HEK293 (cell line): ENCODE measurements around the gene ITPKB.

Experiments
- ATF2 ChIP-seq: fragments of 450-650 bp; formaldehyde crosslinking; IDR thresholded peaks from 2 replicates; pipeline ENCODE4 v1.5.1; 2016; ENCODE audit warnings: missing biosample characterization, missing genetic modification characterization, low read depth
- CTCF ChIP-seq: fragments of 450-650 bp; formaldehyde crosslinking; IDR thresholded peaks from 2 replicates; pipeline ENCODE4 v1.5.1; 2016; ENCODE audit warnings: missing biosample characterization, missing genetic modification characterization
- GFI1B ChIP-seq: fragments of 450-650 bp; formaldehyde crosslinking; IDR thresholded peaks from 2 replicates; pipeline ENCODE4 v1.5.1; 2016; ENCODE audit warnings: missing biosample characterization, missing genetic modification characterization
- REST ChIP-seq: fragments of 450-650 bp; formaldehyde crosslinking; IDR thresholded peaks from 2 replicates; pipeline ENCODE4 v1.5.1; 2016; ENCODE audit warnings: missing biosample characterization, missing genetic modification characterization
- ZNF426 ChIP-seq: fragments of 450-650 bp; formaldehyde crosslinking; IDR thresholded peaks from 2 replicates; pipeline ENCODE4 v1.5.1; 2017; ENCODE audit warnings: missing biosample characterization, missing genetic modification characterization, mild to moderate bottlenecking, inconsistent platforms, moderate library complexity

DNA sequence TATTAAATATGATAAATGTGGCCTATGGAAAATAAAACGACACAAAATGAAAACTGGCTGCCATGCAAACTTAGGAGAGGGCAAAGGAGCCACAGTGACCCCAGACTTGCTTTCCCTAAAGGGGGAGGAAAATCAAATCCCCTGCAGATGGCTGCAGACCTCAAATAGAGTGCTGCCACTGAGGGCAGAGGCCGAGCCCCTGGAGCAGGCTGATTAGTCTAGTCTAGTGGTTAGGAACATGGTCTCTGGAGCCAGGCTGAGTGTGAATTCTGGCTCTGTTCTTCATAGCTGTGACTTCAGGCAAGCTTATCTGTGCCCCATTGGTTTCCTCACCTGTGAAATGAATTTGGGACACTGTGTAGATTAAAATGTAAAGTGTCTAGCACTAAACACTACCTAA, 60.8 kb downstream of the ITPKB start:
- TF ChIP-seq ZNF426 (tag by site-specific recombination), result no peak
- no peak for TF ChIP-seq CTCF (tag by site-specific recombination)
- no peak for TF ChIP-seq ATF2 (tag by site-specific recombination)
- TF ChIP-seq GFI1B (tag by site-specific recombination), result no peak
- TF ChIP-seq REST (tag by site-specific recombination), result no peak
